ENCODE data around the gene PHACTR1.

Gene PHACTR1

DNA sequence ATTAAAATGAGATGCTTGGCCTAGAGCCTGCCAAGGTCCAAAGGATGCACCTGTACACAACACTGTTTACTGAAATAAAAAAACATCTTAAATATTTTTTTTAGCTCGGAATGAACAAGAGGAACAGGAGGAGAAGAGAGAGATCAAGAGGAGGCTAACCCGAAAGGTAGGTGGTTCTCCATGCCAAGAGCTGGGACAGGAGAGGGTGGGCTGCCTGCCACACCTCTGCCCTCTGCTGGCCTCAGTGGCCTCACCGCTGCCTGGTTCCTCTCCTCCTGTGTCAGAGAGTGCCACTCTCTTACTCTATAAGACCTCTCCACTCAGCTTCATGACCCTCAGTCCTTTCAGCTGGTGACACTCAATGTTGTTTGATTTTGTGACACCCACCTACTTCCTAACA lies 561.6 kb downstream of the PHACTR1 start:
- no peak for DNase-seq

DNA sequence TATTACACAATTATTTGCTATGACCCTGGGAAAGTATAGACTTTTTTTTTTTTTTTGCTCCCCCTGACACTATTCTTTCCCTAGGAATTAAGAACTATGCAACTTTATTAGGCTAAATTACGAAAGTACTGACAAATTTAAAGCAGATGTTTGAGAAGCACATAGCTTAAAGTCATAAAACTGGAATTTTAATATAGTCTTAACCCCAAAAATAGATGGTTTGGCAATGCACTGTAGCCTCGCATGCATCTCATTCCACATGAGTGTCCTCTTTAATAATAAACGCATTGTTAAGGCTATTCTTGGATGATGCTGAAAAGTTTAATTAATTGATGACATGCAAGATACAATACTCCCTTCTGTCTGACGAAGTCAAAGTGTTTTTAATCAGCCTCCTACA lies 562.4 kb downstream of the PHACTR1 start:
- no peak for DNase-seq

DNA sequence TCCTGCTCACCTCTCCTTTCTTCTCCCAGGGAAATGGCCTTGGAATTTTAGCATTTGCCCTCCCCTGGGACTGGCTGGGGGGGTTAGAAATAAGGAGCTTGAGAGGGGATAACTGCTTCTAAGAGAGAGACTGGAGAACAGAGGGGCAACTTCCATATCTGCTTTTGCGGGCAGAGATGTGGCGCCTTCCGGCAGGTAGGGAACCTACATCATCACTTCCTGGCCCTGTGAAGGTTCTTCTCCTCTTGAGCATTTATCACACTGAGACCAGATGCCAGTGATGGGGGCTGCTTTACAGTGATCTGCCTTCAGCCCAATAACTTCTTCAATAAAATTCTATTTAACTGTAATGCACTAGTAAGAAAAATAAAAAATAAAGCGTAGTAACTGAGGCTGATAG lies 563.7 kb downstream of the PHACTR1 start:
- no peak for DNase-seq

DNA sequence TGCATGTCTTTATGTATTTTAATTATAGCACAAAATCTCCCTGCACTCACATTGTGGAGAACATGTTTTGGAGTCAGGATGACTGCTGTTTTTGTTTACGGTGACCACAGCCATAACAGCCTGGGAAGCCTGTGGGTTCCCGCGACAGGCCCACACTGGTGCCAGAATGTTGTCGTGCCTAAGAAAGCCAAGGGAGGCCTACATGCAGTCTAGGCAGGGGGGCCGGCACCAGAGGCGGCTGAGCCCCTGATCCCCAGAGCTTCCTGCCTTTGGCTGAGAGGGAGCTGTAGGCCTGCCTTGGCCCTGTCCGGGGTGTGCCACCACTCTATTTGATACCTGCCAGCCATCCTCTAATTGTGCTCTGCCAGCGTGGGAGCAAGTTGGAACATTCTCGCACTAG lies 565.1 kb downstream of the PHACTR1 start:
- no peak for DNase-seq

DNA sequence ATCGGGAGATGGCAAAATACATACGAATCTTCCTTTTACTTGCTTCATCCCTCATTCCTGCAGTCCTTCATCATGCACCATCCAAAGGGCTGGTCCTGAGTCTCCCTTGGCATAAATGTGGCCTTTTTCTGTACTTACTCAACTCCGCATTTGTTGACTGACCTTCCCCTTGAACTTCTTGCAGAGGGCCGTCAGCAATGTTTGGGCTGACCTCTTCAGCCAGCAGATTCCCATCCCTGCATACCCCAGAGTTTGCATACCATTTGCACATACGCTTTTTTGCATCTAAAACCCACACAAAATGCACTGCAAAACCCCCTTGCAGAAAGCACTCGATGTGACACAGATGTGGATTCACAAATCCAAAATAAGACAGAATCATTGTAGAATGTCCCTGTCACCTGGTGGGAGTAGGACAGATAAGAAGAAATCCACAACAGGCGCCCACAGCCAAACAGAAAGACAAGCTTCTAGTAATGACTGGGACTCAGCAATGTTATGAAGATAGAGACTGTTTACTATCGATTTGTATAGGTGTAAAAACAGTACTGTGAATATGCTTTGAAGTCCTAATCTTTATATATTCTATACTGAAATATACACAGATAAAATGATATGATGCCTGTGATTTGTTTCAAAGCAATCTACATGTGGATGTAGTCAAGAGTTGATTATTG lies 566.0 kb downstream of the PHACTR1 start:
- no peak for DNase-seq

DNA sequence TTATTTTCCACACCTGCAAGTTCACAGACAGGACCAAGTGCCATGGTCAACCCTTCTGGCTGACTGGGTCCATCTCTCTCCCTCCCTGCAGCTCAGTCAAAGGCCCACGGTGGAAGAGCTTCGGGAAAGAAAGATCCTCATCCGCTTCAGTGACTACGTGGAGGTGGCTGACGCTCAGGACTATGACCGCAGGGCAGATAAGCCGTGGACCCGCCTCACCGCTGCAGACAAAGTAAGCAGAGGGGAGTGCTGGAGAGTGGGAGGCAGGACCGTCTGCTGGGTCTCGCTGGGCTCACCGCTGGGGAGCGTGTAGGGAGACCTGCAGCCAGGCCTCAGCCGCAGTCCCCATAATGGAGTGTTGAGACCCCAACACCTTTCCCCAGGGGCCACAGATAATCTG lies 566.8 kb downstream of the PHACTR1 start:
- DNase-seq: no peak

DNA sequence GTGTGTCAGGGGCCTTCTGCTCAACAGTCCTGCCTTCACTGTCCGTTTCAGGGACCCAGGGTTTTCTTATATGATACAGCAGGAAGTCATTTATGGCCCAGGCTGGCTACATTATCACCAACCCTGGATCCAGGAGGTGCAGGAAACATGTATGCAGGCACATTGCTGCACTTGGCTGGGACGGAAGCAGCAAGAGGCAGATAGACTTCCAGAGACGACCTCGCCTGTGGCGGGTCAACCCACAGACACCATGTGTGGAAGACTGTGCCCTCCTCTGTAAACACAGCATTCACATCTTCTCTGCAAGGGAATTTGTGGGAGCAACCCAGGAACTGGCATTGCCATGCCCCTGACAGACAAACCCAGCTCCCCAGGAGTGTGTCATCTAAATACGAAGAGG lies 568.1 kb downstream of the PHACTR1 start:
- no peak for DNase-seq

DNA sequence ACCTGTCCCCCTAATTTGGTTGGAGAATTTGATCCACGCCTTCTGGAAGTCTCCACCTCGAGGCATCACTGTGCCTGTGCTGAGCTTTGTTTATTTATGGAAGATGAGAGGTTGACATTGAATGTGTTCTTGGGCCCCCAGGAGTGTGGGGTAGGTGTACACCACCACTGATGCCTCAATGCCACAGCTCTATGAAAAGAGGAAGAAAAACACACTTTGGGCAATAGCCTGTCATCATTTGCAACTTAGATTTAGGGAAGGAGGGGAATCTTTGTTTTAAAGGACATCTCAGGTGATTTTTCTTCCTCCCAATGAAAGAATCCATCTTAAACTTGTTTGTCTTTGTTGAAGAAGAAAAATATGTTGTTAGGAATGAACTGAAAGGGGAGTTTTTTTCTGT lies 569.1 kb downstream of the PHACTR1 start:
- DNase-seq: no peak

DNA sequence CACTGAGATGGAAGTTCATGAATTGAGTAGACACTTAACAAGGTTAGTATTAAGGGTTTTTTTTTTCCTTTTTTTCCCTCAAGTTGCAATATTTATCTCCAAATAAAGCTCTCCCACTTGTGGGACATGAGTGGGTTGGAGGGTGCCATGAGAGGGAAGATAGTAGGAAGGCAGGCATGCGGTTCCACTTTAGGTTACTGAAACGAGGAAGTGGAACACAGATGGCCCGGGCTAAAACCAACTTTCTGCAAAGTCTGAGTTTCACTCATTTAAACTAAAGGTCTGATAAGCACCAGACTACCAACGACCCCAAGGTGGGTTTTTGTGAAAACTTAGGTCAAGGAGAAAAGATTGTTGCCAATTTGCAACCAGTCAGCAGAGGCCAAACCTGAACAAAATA lies 569.6 kb downstream of the PHACTR1 start:
- DNase-seq: no peak

DNA sequence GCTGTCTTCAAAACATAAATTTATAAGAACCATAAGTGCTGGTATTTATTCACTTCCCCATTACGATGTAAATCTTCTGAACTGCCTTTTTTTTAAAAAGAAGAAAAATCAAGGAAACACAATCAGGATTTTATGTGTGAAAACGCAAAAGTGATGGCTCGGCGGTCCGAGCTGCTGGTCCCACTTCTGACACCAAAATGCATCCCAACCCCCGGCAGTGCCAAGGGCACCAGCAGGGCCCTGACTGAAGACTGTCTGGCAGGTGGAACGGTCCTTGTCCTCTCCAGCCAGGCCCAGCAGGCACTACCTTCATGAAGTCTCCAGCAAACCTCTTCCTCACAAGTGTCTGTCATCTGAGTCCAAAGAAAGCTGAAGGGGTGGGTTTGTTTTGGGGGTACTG lies 570.5 kb downstream of the PHACTR1 start:
- DNase-seq: no peak

DNA sequence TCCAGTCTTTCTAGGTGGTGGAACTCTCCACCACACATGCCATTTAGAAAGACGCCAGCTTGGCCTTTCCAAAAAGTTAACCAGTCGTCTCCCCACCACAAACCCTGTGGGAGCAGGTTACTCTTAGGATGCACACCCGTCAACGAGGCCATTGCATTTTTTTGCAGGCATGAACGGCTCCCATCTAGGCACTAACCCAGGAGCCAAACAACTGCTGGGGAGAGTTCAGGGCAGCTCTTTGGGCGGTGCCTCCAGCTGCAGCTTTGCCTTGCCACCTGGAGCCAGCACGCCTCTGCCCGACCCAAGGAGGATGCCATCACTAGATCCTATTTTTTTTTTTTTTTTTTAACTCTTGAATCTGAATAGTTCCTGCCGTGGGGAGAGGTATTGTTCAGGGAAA lies 571.9 kb downstream of the PHACTR1 start:
- no peak for DNase-seq

DNA sequence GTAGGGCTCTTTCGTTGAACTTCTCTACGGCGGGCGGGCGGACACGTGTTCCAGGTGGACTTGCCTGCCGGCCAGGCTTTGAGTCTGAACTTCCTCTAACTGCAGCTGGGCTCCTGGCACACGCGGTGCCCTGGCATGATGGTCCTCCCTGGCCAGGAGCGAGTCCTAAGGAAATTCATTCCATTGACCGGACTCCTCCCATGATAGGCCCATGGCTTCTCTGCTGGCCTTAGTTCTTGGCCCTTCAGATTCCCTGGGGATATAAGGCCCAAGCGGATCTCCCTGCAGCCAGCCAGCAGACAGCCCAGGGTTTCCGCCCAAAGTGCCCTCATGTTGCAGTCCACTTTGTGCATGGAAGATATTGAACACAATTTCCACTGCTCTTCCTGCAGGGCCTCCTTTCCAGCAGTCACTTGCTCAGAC lies 572.4 kb downstream of the PHACTR1 start:
- no peak for DNase-seq

DNA sequence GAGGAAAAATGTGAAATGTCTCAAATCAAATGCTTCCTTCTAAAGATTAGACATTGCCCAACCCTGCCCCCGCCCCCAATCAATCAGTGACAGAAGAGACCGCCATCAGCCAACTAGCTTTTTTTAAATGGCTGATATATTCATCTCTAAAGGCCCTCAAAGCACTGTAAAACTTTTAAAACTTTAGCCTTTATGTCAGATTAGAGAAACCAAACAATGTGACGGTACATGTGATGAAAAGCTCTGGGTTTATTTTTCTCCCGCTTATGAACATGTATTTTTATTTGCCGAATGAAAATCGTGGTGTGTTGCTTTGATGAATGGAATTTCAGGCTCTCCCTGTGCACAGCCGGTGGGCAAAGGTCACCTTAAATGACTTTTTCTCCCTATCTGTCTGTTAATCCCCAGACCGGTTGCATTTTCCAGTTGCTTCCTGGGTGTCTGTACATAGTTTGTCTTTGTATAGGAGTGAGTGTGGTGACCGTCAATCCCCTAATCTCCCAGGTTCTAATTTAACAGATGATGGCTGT lies 573.3 kb downstream of the PHACTR1 start:
- DNase-seq: no peak

DNA sequence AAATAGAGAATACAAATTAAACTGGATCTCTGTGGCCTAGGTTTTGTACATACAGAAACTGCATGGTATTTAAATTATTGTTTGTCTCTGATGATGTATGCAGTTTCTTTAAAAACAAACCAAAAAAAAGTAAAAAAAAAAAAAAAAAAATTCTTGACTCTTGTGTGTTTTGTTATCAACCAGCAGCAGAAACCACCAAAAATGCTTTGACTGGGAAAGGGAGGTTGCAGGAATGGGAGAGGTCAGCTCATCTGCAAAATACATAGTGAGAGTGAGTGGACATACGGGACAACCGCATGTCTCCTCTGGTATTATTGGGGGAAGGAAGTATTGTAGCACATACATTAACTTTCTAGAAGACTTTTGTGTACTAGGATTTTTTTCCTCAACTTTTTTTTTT lies 573.8 kb downstream of the PHACTR1 start:
- no peak for DNase-seq

DNA sequence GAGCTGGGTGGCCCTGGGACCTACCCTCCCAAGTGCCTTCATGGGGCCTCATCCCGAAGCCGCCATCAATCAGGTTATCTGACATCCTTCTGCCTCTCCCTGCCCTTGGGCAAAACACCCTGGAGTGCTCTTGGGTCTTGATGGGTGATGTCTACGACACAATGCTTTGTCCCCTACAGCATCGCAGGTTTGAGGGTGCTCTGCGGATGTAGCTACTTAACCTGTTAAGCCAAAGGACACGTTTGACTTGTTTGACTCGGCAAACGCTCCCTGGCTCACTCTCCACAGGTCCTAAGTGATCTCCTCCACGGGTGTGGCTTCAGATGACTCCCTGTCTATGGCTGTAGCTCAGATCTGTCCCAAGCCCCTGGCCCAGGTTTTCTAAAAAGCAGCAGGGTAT lies 576.2 kb downstream of the PHACTR1 start:
- no peak for DNase-seq

DNA sequence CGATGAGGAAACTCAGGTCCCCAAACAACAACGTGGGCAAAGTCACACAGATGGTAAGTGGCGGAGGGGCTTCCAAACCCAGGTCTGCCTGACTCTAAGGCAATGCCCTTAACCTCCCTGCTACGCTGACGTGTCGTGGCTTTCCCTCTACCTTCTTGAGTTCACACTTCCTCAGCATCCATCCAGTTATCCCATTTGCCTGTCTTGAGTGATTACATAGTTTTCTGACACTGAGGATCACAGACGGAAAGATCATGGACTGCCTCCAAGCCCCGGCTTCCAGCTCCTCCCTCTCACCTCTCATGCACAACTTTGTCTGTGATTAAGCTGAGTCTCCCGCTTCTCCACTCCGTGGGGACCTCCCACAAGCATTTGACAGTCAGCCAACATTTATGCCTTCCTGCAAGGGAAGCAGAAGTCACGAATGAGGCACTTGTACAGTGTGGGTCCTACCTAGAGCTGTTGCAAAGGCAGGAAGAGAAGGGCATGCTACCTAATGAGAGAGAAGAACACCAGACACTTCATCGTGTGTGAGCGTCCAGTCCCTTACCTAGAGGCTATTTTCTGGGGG lies 578.0 kb downstream of the PHACTR1 start:
- no peak for DNase-seq

DNA sequence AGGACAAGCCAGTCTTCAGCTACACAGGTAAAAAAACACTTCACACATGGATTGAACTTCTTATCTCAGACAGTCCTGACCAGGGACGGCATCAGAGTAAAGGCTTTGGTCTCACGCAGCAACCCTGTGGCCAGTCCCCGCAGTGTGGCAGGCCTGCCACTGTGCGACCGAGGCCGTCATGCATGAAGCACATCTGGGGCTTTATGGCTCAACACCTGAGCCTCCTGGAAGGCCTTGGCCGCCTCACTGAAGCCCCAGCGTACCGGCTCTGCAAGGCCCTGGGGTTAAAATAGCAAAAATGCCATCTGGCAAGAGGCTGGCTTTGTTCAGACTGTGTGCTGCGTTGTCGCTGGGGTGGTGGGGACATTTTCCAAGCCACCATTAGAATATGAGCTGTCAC lies 579.0 kb downstream of the PHACTR1 start:
- no peak for DNase-seq

DNA sequence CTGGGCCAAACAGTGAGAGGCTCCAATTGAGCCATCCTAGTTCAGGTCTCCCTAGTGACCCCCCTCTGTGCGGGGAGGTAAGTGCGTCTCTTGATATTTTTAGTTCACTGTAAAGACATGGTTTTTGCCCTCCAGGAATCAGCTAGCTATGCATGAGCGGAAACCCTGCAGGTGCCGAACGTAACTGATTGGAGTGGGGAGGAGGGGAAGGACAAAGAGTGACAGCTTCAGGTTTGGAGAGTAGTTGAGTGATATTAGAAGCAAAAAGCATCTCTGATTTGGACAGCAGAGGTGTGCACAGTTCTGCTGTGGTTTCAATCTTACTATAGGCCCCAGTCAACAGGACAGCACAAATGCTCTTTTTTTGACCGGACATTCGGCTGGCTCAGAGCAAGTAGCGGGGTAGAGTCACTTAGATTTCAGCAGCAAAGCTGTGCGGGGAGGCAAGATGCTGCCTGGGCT lies 580.0 kb downstream of the PHACTR1 start:
- no peak for DNase-seq

DNA sequence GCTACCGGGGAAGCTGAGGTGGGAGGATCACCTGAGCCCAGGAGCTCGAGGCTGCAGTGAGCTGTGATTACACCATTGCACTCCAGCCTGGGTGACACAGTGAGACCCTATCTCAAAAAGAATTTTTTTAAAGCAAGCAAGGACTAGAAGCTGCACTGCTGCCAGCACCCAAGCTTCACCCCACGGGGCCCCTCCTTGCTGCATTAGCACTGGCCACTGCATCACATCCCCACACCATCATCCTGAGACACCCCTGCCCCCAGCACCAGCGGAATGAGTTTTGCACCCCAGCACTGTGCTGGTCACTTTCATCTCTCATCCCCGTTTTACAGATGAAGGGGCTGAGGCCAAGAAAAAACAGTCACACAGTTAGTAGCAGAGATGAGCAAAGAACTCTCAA lies 580.8 kb downstream of the PHACTR1 start:
- no peak for DNase-seq

DNA sequence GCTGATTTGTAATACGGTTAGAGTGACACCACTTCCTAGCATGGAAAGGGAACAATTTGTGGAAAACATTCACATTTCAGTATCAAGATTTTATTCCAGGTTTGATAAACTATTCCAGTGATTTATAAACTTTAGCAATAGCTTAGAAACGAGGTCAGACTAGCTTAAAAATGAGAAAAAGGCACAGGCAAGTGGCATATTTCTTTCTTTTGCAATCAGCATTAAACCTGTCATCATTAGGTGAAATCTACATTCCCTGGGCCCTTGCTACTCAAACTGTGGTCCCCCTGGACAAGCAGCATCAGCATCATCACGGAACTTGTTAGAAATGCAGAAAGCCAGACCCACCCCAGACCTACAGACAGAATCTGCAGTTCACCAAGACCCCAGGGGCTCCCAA lies 581.9 kb downstream of the PHACTR1 start:
- DNase-seq: no peak

DNA sequence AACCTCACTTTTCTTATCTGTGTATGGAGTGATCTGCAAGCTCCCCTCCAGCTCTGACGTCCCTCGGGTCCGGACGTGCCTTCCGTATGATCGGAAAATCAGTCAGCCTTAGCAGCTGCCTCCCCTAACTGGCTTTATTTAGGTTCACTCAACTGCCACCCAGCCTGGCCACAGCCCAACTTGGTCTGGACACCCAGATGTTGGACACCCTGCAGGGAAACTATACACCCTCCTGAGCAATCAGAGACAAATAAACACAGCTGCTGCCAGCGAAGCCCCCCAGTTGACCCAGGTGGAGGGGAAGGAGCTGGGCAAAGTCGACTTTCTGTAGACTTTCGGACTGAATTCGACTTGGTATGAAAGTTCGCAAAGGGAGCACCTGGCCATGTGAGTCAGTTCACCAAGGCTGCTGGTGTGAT lies 582.8 kb downstream of the PHACTR1 start:
- DNase-seq: no peak

DNA sequence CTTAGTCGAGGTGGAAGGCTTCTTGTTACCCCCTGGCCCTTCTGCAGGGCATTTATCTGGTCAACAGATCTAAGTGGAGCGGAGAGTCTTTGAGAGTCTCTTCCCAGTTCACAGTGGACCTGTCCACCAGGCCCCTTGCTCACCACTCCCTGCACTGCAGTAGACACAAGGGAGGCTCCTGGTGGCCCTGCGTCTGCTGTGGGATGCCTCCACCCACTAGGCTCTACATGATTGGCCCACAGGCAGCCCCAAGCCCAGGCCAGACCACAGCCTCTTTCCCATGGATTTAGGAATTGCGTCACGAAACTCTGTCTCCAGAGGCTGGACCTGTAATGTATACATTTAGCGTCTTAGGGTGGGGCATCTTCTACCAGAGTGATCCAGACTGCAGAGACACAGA lies 583.4 kb downstream of the PHACTR1 start:
- DNase-seq: no peak

DNA sequence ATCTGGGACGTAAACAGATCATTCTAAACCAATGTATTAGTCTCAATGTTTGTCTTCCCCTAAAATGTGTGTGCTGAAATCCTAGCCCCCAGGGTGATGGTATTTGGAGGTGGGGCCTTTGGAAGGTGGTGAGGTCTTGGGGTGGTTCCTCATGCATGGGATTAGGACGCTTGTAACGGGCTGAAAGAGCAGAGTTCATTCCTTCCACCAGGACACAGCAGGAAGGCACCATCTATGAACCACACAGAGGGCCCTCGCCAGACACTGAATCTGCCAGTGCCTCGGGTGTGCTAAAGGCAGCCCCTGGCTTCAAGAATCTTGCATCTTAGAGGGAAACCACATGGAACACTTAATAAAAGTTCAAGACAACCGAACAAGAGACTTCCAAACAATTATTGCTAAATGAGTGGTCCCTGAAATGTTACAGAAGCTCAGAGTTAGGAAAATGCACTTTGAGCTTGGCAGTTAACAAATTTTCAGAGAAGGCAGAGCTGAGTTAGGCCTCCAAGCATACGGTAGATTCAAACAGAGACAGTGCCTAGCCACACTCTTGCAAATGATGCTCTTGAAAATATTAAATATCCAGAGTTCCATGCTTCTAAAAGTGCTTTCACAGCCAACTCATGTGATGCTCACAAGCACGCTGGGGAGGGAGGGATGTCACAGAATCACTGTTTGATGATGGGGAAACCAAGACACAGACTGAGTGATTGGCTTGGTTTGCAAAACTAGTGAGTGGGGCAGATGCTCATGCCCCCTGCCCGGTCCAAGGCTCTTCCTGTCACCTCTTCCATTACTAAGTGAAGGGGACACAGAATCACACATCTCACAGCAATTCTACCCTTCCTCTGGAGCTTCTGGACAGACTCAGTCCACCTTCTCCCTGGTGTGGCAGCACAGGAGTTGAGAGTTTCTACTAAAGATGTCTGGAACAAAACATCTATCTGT lies 584.4 kb downstream of the PHACTR1 start:
- no peak for DNase-seq

DNA sequence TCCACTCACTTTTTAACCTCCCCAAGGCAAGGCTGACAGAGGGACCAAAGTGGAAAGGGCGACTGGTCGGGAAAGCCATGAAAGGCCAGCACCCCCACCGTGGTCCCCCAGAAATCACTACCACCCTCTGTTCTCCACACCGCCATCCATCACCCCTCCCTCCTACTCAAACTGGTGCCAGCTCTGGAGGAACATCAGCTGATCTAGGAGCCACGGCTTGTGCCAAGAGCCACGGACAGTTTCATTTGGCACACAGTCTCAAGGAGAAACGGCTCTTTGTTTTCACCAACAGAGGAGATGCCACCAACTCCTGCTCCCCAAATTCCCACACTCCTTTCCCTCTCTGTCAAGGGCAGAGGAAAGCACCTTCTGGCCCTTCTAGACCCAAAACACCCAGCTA lies 585.7 kb downstream of the PHACTR1 start:
- DNase-seq: no peak

Data from CD4-positive, alpha-beta T cell treated with Interleukin-21 for 1 hour (primary cell).